SJCRH30 (cell line): ENCODE measurements around the gene ADAM11. TPM values are rescaled to one million over a fixed set of nuclear protein-coding genes. Genes with fewer than 3 reads are reported as not detected.

Source experiments
- DNase-seq, 2 experiments: peaks; one replicate each; pipeline ENCODE4 v3.0.0-alpha.2; 2015 to 2020
- H3K27ac ChIP-seq: fragments of 250-450 bp; sonication (Bioruptor Pico); 2 replicates; pipeline ENCODE4 v1.5.1; 2020; ENCODE audit warnings: mild to moderate bottlenecking, moderate library complexity
- H3K27me3 ChIP-seq: fragments of 250-450 bp; sonication (Bioruptor Pico); 2 replicates; pipeline ENCODE4 v1.5.1; 2020; ENCODE audit warnings: mild to moderate bottlenecking, moderate library complexity
- H3K36me3 ChIP-seq: fragments of 250-450 bp; sonication (Bioruptor Pico); 2 replicates; pipeline ENCODE4 v1.5.1; 2020; ENCODE audit warnings: mild to moderate bottlenecking, moderate library complexity
- H3K4me1 ChIP-seq: fragments of 250-450 bp; sonication (Bioruptor Pico); 2 replicates; pipeline ENCODE4 v1.5.1; 2020; ENCODE audit warnings: mild to moderate bottlenecking, moderate library complexity
- H3K4me3 ChIP-seq: fragments of 250-450 bp; sonication (Bioruptor Pico); 2 replicates; pipeline ENCODE4 v1.5.1; 2020; ENCODE audit warnings: mild to moderate bottlenecking, moderate library complexity
- H3K9me3 ChIP-seq: fragments of 250-450 bp; sonication (Bioruptor Pico); replicated peaks from 2 replicates; pipeline ENCODE4 v1.5.1; 2020; ENCODE audit warnings: mild to moderate bottlenecking, moderate library complexity
- total RNA-seq: library from RNA; depleted of rRNA; stranded (reverse); fragments of >200 nt; shearing (Covaris generic); gene quantifications from 2 replicates; pipeline ENCODE4 v1.2.3, GENCODE V29; 2014

The ADAM11 gene
- total RNA-seq, 1 experiment from 2014 or later, result 0.79 TPM

- Histone ChIP-seq H3K4me3 (no peak overlapping the region), H3K27ac (no peak overlapping the region), H3K36me3 (no peaks in the 10 kb centered on the region), H3K9me3 (no peaks in the 10 kb centered on the region), H3K27me3 (peaks cover 5% of the 10 kb centered on the region), H3K4me1 (no peaks in the 10 kb centered on the region; the same call in 1 of the 2 replicates)
- DNase-seq, result no peak
Observed at GRCh38 chr17:44765965-44766364, 7.2 kb downstream of the ADAM11 start.

GRCh38 chr17:44766409-44767038 lies 7.7 kb downstream of the ADAM11 start:
- H3K4me3 ChIP-seq, result no peak overlapping the region
- no peak for DNase-seq
- H3K27me3 ChIP-seq, result peaks cover 5% of the 10 kb centered on the region
- H3K36me3 ChIP-seq, result no peaks in the 10 kb centered on the region
- H3K27ac ChIP-seq, result no peak overlapping the region
- H3K9me3 ChIP-seq, result no peaks in the 10 kb centered on the region
- H3K4me1 ChIP-seq, result no peaks in the 10 kb centered on the region; the same call in 1 of the 2 replicates

GRCh38 chr17:44767493-44767892 lies 8.7 kb downstream of the ADAM11 start:
- Histone ChIP-seq H3K27me3 (peaks cover 5% of the 10 kb centered on the region), H3K9me3 (no peaks in the 10 kb centered on the region), H3K36me3 (no peaks in the 10 kb centered on the region), H3K4me3 (no peak overlapping the region), H3K4me1 (no peaks in the 10 kb centered on the region; the same call in 1 of the 2 replicates), H3K27ac (no peak overlapping the region)
- DNase-seq, result no peak

- no peaks in the 10 kb centered on the region; the same call in 1 of the 2 replicates for H3K4me1 ChIP-seq
Observed at GRCh38 chr17:44768505-44769142, 9.8 kb downstream of the ADAM11 start.

GRCh38 chr17:44769230-44769629 lies 10.4 kb downstream of the ADAM11 start:
- Histone ChIP-seq H3K36me3 (no peaks in the 10 kb centered on the region), H3K4me1 (no peaks in the 10 kb centered on the region; the same call in 1 of the 2 replicates), H3K9me3 (no peaks in the 10 kb centered on the region), H3K4me3 (no peak overlapping the region), H3K27ac (no peak overlapping the region), H3K27me3 (peaks cover 5% of the 10 kb centered on the region)
- DNase-seq, result no peak

More at GRCh38 chr17:44768505-44769142, 9.8 kb downstream of the ADAM11 start:
- Histone ChIP-seq H3K4me3 (no peak overlapping the region), H3K27ac (no peak overlapping the region), H3K36me3 (no peaks in the 10 kb centered on the region), H3K9me3 (no peaks in the 10 kb centered on the region), H3K27me3 (peaks cover 5% of the 10 kb centered on the region)
- DNase-seq, result no peak

GRCh38 chr17:44769647-44770084 lies 10.9 kb downstream of the ADAM11 start:
- no peak overlapping the region for H3K4me3 ChIP-seq
- DNase-seq, result no peak
- H3K36me3 ChIP-seq, result no peaks in the 10 kb centered on the region
- H3K4me1 ChIP-seq, result no peaks in the 10 kb centered on the region; the same call in 1 of the 2 replicates
- peaks cover 5% of the 10 kb centered on the region for H3K27me3 ChIP-seq
- H3K27ac ChIP-seq, result no peak overlapping the region
- H3K9me3 ChIP-seq, result no peaks in the 10 kb centered on the region

- Histone ChIP-seq H3K9me3 (no peaks in the 10 kb centered on the region), H3K27me3 (peaks cover 5% of the 10 kb centered on the region), H3K4me3 (no peak overlapping the region), H3K36me3 (no peaks in the 10 kb centered on the region), H3K27ac (no peak overlapping the region), H3K4me1 (no peaks in the 10 kb centered on the region; the same call in 1 of the 2 replicates)
- no peak for DNase-seq
Observed at GRCh38 chr17:44770166-44770925, 11.6 kb downstream of the ADAM11 start.

GRCh38 chr17:44772308-44773045 lies 13.7 kb downstream of the ADAM11 start:
- no peaks in the 10 kb centered on the region for H3K9me3 ChIP-seq
- no peak overlapping the region for H3K4me3 ChIP-seq
- peaks cover 5% of the 10 kb centered on the region for H3K27me3 ChIP-seq
- no peak overlapping the region for H3K27ac ChIP-seq
- H3K4me1 ChIP-seq, result no peaks in the 10 kb centered on the region
- no peak for DNase-seq
- H3K36me3 ChIP-seq, result no peaks in the 10 kb centered on the region

- no peaks in the 10 kb centered on the region for H3K36me3 ChIP-seq
- no peaks in the 10 kb centered on the region for H3K4me1 ChIP-seq
- no peak overlapping the region for H3K4me3 ChIP-seq
- no peak overlapping the region for H3K27ac ChIP-seq
- no peaks in the 10 kb centered on the region for H3K9me3 ChIP-seq
- DNase-seq, result no peak
- peaks cover 5% of the 10 kb centered on the region for H3K27me3 ChIP-seq
Observed at GRCh38 chr17:44773140-44773539, 14.4 kb downstream of the ADAM11 start.

GRCh38 chr17:44774271-44775135 lies 15.7 kb downstream of the ADAM11 start:
- Histone ChIP-seq H3K27ac (no peak overlapping the region), H3K27me3 (peaks cover 5% of the 10 kb centered on the region), H3K4me1 (no peaks in the 10 kb centered on the region), H3K4me3 (peak overlapping the region; percentile 57), H3K9me3 (no peaks in the 10 kb centered on the region), H3K36me3 (no peaks in the 10 kb centered on the region)
- DNase-seq, result peak; percentile 92 to 94

- Histone ChIP-seq H3K4me3 (peak overlapping the region; percentile 57), H3K4me1 (no peaks in the 10 kb centered on the region), H3K9me3 (no peaks in the 10 kb centered on the region), H3K36me3 (no peaks in the 10 kb centered on the region), H3K27ac (no peak overlapping the region), H3K27me3 (peaks cover 5% of the 10 kb centered on the region)
- DNase-seq, result peak in 1 of 2 experiments; percentile 99
Observed at GRCh38 chr17:44775136-44775837, 16.5 kb downstream of the ADAM11 start.

- H3K36me3 ChIP-seq, result no peaks in the 10 kb centered on the region
- H3K4me1 ChIP-seq, result no peaks in the 10 kb centered on the region
- no peak overlapping the region for H3K27ac ChIP-seq
- peak in 1 of 2 experiments; percentile 99 for DNase-seq
- H3K4me3 ChIP-seq, result peak overlapping the region; percentile 57
- H3K9me3 ChIP-seq, result no peaks in the 10 kb centered on the region
- no peaks in the 10 kb centered on the region for H3K27me3 ChIP-seq
Observed at GRCh38 chr17:44775838-44776621, 17.2 kb downstream of the ADAM11 start.
